ENCODE data around the gene SERPINB13. TPM values are rescaled to one million over a fixed set of nuclear protein-coding genes. Genes with fewer than 3 reads are reported as not detected.

The SERPINB13 gene, protein sequence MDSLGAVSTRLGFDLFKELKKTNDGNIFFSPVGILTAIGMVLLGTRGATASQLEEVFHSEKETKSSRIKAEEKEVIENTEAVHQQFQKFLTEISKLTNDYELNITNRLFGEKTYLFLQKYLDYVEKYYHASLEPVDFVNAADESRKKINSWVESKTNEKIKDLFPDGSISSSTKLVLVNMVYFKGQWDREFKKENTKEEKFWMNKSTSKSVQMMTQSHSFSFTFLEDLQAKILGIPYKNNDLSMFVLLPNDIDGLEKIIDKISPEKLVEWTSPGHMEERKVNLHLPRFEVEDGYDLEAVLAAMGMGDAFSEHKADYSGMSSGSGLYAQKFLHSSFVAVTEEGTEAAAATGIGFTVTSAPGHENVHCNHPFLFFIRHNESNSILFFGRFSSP
- not detected in 2 replicates for total RNA-seq (ENCODE audit: low replicate concordance)

GRCh38 chr18:63586966-63587365 lies at the start of gene SERPINB13:
Gene SERPINB13, plus strand, starts transcription at chr18:63587343. Its CDS starts 1,325 bp downstream, at chr18:63588668.

GRCh38 chr18:63542069-63542468 lies 45.1 kb upstream of the SERPINB13 start, which contains the start of gene SERPINB12:
Gene SERPINB12, plus strand, starts transcription at chr18:63542369. Its CDS starts 13,791 bp downstream, at chr18:63556160.

GRCh38 chr18:63644142-63644541 lies 57.0 kb downstream of the SERPINB13 start, which contains the start of gene SERPINB4:
Gene SERPINB4, minus strand, starts transcription at chr18:63644256. Its CDS starts 679 bp downstream, at chr18:63643577.

Other genes starting within 250 kb of the SERPINB13 start
- 17.8 and 44.1 TPM in 2 replicates for gene KDSR, start 220.1 kb upstream of the SERPINB13 start, total RNA-seq (ENCODE audit: low replicate concordance)
- 25.7 and 35.9 TPM in 2 replicates for gene VPS4B, start 164.9 kb upstream of the SERPINB13 start, total RNA-seq (ENCODE audit: low replicate concordance)
- not detected in 2 replicates for gene SERPINB5, start 110.4 kb upstream of the SERPINB13 start, total RNA-seq (ENCODE audit: low replicate concordance)
- gene SERPINB12, start 45.0 kb upstream of the SERPINB13 start, total RNA-seq (ENCODE audit: low replicate concordance): not detected in 2 replicates
- 3.7 TPM in 1 of 2 replicates, not detected in the other for gene SERPINB4, start 56.9 kb downstream of the SERPINB13 start, total RNA-seq (ENCODE audit: low replicate concordance)
- gene SERPINB3, start 74.5 kb downstream of the SERPINB13 start, total RNA-seq (ENCODE audit: low replicate concordance): 2.3 TPM in 1 of 2 replicates, not detected in the other
- gene SERPINB11, start 115.6 kb downstream of the SERPINB13 start, total RNA-seq (ENCODE audit: low replicate concordance): 0.12 TPM in 1 of 2 replicates, not detected in the other
- gene SERPINB7, start 188.1 kb downstream of the SERPINB13 start, total RNA-seq (ENCODE audit: low replicate concordance): 4.7 TPM in 1 of 2 replicates, not detected in the other